ENCODE data around the gene KIF27. TPM values are rescaled to one million over a fixed set of nuclear protein-coding genes. Genes with fewer than 3 reads are reported as not detected.
"Not testable (repeated sequence)": the region's sequence is repeated elsewhere in the genome, so short reads cannot be mapped to it uniquely, and the experiment has no call there.

KIF27 gene
- total RNA-seq, 1 experiment from 2014 or later = 9.2 TPM

- H3K36me3 ChIP-seq (ENCODE audit: insufficient read depth, low read length, poor library complexity, severe bottlenecking) = no peaks in the 10 kb centered on the region
- H3K4me3 ChIP-seq (ENCODE audit: low read depth, low read length, poor library complexity, severe bottlenecking) = peak overlapping the region; percentile 44
- ChIA-PET CTCF (no interaction called here), POLR2A (ENCODE audit: low non-redundant PET) (no interaction called here)
- no peaks in the 10 kb centered on the region for H3K27me3 ChIP-seq (replicated peaks; ENCODE audit: insufficient read depth, low read depth, low read length, poor library complexity)
- no TSS peak for BruUV-seq (replicated peaks)
- no peak for DNase-seq (ENCODE audit: low spot score)
- intact Hi-C loops (cut with micrococcal nuclease; ENCODE audit: unreplicated experiment) = no loop called here
- H3K9me3 ChIP-seq (ENCODE audit: low read depth, low read length, poor library complexity, severe bottlenecking) = no peaks in the 10 kb centered on the region
- H3K4me1 ChIP-seq (ENCODE audit: insufficient read depth, low read length, poor library complexity, severe bottlenecking) = no peaks in the 10 kb centered on the region
- TF ChIP-seq EZH2 (IDR thresholded peaks at IDR 0.05; ENCODE audit: borderline replicate concordance, low read depth, low read length, poor library complexity, severe bottlenecking) (no peak), CTCF (conservative IDR thresholded peaks at IDR 0.05; ENCODE audit: low read depth, low read length) (no peak)
- H3K27ac ChIP-seq (ENCODE audit: low read depth, low read length, poor library complexity, severe bottlenecking) = peak overlapping the region; percentile 7
Measured at GRCh38 chr9:83956086-83956435, 34.8 kb upstream of the KIF27 start.

GRCh38 chr9:83948096-83948495 is 26.9 kb upstream of the KIF27 start:
- H3K36me3 ChIP-seq (ENCODE audit: insufficient read depth, low read length, poor library complexity, severe bottlenecking); intact Hi-C loops (cut with micrococcal nuclease; ENCODE audit: unreplicated experiment); DNase-seq (ENCODE audit: low spot score); POLR2A ChIA-PET (ENCODE audit: low non-redundant PET); H3K4me3 ChIP-seq (ENCODE audit: low read depth, low read length, poor library complexity, severe bottlenecking); H3K4me1 ChIP-seq (ENCODE audit: insufficient read depth, low read length, poor library complexity, severe bottlenecking); H3K27ac ChIP-seq (ENCODE audit: low read depth, low read length, poor library complexity, severe bottlenecking); H3K9me3 ChIP-seq (ENCODE audit: low read depth, low read length, poor library complexity, severe bottlenecking); BruUV-seq (replicated peaks); CTCF ChIA-PET; H3K27me3 ChIP-seq (replicated peaks; ENCODE audit: insufficient read depth, low read depth, low read length, poor library complexity): not testable (repeated sequence)

GRCh38 chr9:83940590-83941303 is 19.5 kb upstream of the KIF27 start:
- H3K27me3 ChIP-seq (replicated peaks; ENCODE audit: insufficient read depth, low read depth, low read length, poor library complexity) = no peaks in the 10 kb centered on the region
- no peaks in the 10 kb centered on the region for H3K36me3 ChIP-seq (ENCODE audit: insufficient read depth, low read length, poor library complexity, severe bottlenecking)
- intact Hi-C loops (cut with micrococcal nuclease; ENCODE audit: unreplicated experiment) = no loop called here
- CTCF ChIA-PET = no interaction called here
- no peak overlapping the region for H3K27ac ChIP-seq (ENCODE audit: low read depth, low read length, poor library complexity, severe bottlenecking)
- BruUV-seq (replicated peaks) = no TSS peak
- DNase-seq (ENCODE audit: low spot score) = no peak
- H3K9me3 ChIP-seq (ENCODE audit: low read depth, low read length, poor library complexity, severe bottlenecking) = no peaks in the 10 kb centered on the region
- POLR2A ChIA-PET (ENCODE audit: low non-redundant PET) = no interaction called here
- TF ChIP-seq EZH2 (IDR thresholded peaks at IDR 0.05; ENCODE audit: borderline replicate concordance, low read depth, low read length, poor library complexity, severe bottlenecking) = no peak
- no peak for TF ChIP-seq CTCF (conservative IDR thresholded peaks at IDR 0.05; ENCODE audit: low read depth, low read length)
- H3K4me1 ChIP-seq (ENCODE audit: insufficient read depth, low read length, poor library complexity, severe bottlenecking) = peaks cover 6% of the 10 kb centered on the region
- no peak overlapping the region for H3K4me3 ChIP-seq (ENCODE audit: low read depth, low read length, poor library complexity, severe bottlenecking)

GRCh38 chr9:83937861-83938455 is 16.7 kb upstream of the KIF27 start:
- H3K27ac ChIP-seq (ENCODE audit: low read depth, low read length, poor library complexity, severe bottlenecking) = no peak overlapping the region
- no TSS peak for BruUV-seq (replicated peaks)
- H3K9me3 ChIP-seq (ENCODE audit: low read depth, low read length, poor library complexity, severe bottlenecking) = no peaks in the 10 kb centered on the region
- CTCF ChIA-PET = interaction anchor here (1.0 kb wide), 1 partner anchor 323 kb away, joined by 4 read pairs; no protein-coding TSS in a partner anchor
- peak; percentile 83 for DNase-seq (ENCODE audit: low spot score)
- no peaks in the 10 kb centered on the region for H3K36me3 ChIP-seq (ENCODE audit: insufficient read depth, low read length, poor library complexity, severe bottlenecking)
- H3K4me1 ChIP-seq (ENCODE audit: insufficient read depth, low read length, poor library complexity, severe bottlenecking) = peaks cover 32% of the 10 kb centered on the region
- no peak overlapping the region for H3K4me3 ChIP-seq (ENCODE audit: low read depth, low read length, poor library complexity, severe bottlenecking)
- H3K27me3 ChIP-seq (replicated peaks; ENCODE audit: insufficient read depth, low read depth, low read length, poor library complexity) = no peaks in the 10 kb centered on the region
- intact Hi-C loops (cut with micrococcal nuclease; ENCODE audit: unreplicated experiment) = loop anchor here (1.0 kb wide), 3 partner anchors 235 to 377 kb away; no protein-coding TSS in a partner anchor
- TF ChIP-seq EZH2 (IDR thresholded peaks at IDR 0.05; ENCODE audit: borderline replicate concordance, low read depth, low read length, poor library complexity, severe bottlenecking) = no peak
- TF ChIP-seq CTCF (conservative IDR thresholded peaks at IDR 0.05; ENCODE audit: low read depth, low read length) = peak; percentile 68
- POLR2A ChIA-PET (ENCODE audit: low non-redundant PET) = no interaction called here

Data from A673 (cell line).